Hippocampal formation (tissue), 2 donors: ENCODE results near the gene DPH2.
A peak's percentile ranks its signal among the peaks of the same experiment; 100 is the strongest.

Experiments used
- DNase-seq, 2 donors: peaks; one replicate each; lab custom pipeline; 2025; lab: John Stamatoyannopoulos, UW

The DPH2 gene, protein sequence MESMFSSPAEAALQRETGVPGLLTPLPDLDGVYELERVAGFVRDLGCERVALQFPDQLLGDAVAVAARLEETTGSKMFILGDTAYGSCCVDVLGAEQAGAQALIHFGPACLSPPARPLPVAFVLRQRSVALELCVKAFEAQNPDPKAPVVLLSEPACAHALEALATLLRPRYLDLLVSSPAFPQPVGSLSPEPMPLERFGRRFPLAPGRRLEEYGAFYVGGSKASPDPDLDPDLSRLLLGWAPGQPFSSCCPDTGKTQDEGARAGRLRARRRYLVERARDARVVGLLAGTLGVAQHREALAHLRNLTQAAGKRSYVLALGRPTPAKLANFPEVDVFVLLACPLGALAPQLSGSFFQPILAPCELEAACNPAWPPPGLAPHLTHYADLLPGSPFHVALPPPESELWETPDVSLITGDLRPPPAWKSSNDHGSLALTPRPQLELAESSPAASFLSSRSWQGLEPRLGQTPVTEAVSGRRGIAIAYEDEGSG

DNA sequence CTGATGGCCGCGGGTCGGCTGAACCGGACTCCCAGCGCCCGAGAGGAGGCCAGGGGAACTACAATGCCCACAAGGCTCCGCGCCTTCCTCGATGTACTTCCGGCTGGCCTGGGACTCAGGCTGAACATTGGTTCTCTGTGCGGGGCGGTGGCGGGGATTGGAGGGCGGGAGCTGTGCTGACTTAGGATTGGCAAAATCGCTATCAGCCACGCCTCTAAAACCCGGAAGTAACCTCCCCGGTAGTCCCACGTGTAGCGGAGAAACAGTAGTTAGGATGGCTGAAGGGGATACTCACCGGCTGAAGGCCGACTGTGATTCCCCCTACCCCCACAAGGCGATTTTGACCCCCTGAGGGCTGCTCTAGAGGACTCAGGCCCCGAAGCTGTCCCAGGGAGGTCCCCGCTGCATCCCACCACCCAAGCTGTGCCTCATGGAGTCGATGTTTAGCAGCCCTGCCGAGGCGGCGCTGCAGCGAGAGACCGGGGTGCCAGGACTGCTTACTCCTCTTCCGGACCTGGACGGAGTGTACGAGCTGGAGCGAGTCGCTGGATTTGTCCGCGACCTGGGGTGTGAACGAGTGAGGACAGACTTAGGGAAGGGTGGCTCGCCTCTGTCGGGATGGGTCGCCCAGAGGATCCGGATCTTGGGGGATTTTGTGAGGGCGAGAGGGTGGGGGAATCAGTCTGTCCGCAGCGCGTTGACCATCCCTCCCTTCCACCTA lies at the start of gene DPH2:
Gene DPH2 (plus strand): TSS at position 265 of the 721 bp plus-strand sequence. CDS start 166 bp downstream, at position 431.
- peak; percentile 96 to 98 for DNase-seq

DNA sequence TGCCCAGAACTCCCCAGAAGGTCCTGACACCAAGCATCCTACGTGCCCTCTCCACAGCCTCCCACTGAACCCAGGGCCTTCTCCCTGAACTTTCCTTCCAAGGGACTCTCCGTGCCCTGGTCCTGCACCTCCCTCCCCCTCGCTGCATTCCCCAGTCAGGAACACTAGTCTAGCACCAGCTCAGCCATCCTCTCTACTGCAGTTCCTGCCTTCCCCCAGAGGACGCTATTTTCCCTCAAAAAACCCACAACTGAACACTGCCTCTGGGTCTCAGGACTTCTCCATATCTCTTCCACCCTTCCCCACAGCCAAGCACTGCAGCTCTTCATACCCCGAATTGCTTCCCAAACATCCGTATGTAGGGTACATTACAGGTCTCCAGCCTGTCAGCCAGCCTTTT lies 48.8 kb upstream of the DPH2 start:
- no peak for DNase-seq

DNA sequence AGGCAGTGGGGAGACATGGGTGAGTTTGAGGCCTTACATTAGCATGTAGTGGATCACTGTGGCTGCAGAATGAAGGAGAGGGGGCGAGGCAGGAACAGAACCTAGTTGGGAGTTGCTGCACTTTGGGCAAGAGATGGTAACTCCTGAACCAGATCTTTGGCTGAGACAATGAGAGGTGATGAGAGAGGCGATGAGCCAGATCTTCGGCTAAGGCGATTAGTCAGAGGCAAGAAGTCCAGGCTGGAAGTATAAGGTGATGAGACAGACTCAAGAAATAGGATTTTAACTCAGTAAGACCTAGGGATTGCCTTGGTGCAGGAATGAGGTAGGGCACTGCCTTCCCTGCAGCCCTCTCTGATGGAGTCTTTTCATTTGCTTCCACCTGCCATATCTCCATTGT lies 45.3 kb upstream of the DPH2 start:
- no peak for DNase-seq

DNA sequence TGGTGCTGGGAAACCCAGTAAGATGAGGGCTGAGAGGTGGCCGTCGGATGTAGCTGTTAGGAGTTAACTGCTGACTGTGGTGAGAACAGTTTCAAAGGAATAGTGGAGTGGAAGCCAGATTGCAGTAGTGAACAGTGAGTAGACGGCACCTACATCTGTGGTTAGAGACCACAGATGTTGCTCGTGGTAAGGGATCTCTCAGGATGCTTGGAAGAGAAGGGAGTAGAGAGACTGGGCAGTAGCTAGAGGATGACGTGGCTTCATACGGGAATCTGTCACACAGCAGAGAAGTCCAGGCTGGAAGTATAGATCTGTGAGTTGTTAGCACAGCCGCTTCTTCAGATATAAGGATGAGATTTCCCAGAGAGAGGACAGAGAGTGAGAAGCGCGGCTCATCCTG lies 44.0 kb upstream of the DPH2 start:
- DNase-seq, result no peak

DNA sequence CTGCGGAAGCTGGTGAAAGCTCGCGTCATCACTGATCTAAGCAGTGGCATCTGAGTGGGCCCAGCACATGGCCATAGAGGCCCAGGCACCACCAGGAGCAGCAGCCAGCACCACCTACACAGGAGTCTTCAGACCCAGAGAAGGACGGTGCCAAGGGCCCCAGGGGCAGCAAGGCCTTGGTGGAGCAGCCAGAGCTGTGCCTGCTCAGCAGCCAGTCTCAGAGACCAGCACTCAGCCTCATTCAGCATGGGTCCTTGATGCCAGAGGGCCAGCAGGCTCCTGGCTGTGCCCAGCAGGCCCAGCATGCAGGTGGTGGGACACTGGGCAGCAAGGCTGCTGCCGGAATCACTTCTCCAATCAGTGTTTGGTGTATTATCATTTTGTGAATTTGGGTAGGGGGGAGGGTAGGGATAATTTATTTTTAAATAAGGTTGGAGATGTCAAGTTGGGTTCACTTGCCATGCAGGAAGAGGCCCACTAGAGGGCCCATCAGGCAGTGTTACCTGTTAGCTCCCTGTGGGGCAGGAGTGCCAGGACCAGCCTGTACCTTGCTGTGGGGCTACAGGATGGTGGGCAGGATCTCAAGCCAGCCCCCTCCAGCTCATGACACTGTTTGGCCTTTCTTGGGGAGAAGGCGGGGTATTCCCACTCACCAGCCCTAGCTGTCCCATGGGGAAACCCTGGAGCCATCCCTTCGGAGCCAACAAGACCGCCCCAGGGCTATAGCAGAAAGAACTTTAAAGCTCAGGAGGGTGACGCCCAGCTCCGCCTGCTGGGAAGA lies 39.5 kb upstream of the DPH2 start:
- DNase-seq, result no peak

DNA sequence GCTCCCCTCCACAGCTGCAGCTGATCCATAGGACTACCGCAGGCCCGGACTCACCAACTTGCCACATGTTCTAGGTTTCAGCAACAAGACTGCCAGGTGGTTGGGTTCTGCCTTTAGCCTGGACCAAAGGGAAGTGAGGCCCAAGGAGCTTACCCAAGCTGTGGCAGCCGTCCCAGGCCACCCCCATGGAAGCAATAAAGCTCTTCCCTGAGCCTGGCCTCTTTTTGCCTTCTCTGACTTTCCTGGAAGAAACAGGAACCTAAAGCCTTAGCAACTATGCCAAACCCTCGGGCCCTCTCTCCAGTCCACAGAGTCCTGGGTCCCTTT lies 38.9 kb upstream of the DPH2 start:
- DNase-seq, result no peak

DNA sequence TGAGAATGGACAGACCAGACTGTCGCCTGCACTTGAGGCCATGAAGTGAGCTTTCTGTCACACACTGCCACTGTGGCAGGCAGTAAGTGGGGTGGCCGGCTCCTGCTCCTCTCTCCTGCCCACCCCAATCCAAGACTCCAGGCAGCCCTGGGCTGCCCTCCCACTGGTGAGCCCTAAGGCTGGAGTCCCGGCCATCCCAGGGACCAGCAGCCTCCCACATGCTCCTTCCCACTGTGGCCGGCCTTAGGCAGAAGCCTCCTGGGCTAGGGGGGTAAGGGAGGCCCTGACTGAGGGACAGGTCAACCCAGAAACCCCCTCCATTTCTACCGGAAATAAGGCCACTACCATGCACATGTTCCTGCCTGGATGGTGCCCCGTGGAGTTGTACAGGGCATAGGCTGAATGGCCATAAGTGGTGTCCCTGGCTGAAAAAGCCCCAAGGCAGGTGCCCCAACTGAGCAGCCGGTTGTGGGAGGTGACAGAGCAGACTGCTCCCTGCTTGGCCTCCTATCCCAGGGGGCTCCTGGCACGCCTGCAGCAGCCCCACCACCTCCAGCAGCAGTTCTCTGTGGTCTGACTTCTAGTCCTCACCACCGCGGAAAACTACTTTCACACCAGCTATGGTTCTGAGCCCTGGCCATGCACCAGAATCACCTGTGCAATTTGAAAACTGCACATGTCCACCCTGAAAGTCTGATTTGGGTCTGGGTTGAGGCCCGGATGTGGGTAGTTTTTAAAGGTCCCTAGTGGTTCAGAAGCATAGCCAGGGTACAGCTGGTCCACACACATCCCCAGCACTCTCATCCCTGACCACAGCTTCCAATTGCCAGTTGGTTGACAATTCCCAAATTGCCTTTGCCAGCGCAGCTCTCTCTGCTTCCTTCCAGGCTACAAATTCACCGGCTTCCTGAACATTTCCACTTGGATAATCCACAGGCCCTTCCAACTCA lies 37.8 kb upstream of the DPH2 start:
- no peak for DNase-seq

DNA sequence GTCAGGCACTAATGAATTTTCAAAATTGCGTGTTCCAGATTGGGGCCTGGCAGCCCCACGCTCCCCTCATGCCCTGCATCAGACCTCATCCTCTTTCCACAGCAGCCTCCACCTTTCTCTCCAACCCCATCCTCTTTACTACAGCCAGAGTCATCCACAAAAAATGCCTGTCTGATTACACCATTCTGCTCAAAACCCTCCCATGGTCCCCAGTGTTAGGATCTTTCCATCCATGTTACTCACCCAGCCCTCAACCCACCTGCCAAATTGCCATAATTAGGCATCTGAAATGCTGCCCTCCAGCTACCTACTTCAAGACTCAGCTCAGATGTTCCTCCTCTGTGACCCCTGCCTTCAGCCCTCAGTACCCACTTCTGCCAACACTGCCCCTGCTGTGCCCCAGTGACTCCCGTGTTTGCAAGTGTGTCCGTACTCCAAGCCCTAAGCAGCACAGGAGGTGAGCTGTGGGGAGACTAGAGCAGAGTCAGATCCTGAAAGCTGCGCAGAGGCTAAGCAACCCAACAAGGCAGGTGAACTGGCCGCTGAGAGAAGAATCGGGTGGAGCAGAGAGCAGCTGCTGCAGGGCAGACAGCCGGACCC lies 36.9 kb upstream of the DPH2 start:
- DNase-seq, result no peak

DNA sequence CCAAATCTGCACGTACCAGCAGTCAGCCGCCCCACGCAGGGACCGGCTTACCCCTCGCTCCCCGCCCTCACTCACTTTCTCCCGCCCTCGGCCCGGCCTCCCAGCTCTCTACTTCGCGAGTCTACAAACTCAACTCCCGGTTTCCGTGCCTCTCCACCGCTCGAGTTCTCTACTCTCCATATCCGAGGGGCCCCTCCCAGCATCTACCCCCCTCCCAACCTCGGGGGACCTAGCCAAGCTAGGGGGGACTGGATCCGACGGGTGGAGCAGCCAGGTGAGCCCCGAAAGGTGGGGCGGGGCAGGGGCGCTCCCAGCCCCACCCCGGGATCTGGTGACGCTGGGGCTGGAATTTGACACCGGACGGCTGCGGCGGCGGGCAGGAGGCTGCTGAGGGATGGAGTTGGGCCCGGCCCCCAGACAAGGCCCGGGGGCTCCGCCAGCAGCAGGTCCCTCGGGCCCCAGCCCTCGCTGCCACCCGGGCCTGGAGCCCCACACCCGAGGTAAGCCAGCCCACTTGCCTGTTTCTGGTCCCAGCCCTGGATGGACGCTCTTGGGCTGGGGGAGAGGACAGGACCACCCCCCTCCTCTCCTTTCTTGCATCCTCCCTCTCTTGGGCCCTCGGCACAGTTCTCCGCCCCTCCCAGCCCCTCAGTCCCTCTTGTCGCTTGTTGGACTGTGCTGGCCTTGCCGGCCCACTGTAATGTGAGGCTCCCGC lies 36.3 kb upstream of the DPH2 start, which contains the start of gene ARTN:
Gene ARTN (plus strand): TSS at position 416 of the 715 bp plus-strand sequence. CDS start 1,856 bp downstream, outside the sequence.
- DNase-seq, result no peak

DNA sequence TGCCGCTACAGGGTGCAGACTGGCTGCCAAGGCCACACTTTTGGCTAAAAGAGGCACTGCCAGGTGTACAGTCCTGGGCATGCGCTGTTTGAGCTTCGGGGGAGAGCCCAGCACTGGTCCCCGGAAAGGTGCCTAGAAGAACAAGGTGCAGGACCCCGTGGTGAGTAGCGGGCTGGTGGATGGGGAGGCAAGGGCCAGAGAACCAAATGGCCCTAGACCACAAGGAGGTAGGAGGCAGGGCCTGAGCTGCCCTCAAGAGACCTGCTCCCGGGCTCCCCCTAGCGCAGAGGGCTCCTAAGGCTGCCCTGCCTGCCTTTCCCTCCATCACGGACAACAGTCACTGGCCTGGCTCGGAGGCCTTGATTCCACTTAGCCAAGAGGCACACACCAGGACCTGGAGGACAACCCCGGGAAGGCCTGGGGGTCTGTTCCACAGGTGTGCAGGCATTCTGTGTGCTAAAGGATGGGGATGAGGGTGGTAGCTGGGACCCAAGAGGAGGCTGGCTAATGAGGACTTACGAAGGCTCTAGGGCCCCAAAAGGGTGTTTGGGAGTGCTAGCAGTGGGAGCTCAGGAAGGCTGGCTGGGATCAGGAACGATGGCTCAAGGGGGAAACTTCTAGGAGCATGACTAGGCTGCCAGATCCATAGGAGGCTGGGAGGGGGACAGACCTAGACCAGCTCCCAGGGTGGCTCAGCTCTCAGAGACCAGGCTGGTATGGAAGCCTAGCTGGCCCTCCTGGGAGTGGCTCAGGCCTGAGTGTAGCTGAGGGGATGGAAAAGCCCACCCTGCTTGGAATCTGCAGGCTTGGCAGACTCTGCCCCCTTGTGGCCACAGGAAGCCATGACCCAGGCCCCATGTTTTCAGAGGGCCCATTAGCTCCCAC lies 35.5 kb upstream of the DPH2 start:
- DNase-seq, result peak; percentile 17 to 42

DNA sequence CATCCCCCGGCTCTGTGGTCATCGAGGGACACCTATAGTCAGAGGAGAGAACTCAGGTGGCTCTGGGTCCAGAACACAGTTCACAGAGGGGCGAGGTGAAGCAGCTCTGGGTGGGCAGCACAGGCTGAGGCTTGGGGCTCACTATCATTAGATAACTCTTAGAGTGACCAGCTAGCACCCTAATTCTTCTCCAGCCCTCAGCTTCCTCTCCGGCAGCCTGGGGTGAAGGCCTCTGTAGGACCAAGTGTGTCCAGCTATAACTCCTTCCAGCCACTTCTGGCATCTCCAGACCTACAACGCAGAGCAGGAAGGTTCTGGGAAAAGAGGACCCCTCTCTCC lies 34.9 kb upstream of the DPH2 start:
- no peak for DNase-seq

DNA sequence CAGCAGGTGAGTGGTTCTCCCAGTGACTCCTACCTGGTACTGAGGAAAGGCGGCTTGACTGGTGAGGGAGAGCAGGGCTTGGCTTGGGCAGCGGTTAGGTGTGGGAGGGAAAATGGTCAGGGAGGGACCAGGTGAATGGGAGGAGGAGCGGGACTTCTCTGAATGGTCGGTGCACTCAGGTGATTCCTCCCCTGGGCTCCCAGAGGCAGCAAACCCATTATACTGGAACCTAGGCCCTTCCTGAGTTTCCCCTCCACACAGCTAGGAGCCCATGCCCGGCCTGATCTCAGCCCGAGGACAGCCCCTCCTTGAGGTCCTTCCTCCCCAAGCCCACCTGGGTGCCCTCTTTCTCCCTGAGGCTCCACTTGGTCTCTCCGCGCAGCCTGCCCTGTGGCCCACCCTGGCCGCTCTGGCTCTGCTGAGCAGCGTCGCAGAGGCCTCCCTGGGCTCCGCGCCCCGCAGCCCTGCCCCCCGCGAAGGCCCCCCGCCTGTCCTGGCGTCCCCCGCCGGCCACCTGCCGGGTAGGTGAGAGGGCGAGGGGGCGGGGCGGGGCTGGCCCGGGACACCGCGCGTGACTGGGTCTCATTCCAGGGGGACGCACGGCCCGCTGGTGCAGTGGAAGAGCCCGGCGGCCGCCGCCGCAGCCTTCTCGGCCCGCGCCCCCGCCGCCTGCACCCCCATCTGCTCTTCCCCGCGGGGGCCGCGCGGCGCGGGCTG lies 33.9 kb upstream of the DPH2 start:
- DNase-seq, result no peak

DNA sequence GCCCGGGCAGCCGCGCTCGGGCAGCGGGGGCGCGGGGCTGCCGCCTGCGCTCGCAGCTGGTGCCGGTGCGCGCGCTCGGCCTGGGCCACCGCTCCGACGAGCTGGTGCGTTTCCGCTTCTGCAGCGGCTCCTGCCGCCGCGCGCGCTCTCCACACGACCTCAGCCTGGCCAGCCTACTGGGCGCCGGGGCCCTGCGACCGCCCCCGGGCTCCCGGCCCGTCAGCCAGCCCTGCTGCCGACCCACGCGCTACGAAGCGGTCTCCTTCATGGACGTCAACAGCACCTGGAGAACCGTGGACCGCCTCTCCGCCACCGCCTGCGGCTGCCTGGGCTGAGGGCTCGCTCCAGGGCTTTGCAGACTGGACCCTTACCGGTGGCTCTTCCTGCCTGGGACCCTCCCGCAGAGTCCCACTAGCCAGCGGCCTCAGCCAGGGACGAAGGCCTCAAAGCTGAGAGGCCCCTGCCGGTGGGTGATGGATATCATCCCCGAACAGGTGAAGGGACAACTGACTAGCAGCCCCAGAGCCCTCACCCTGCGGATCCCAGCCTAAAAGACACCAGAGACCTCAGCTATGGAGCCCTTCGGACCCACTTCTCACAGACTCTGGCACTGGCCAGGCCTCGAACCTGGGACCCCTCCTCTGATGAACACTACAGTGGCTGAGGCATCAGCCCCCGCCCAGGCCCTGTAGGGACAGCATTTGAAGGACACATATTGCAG lies 33.2 kb upstream of the DPH2 start:
- no peak for DNase-seq

DNA sequence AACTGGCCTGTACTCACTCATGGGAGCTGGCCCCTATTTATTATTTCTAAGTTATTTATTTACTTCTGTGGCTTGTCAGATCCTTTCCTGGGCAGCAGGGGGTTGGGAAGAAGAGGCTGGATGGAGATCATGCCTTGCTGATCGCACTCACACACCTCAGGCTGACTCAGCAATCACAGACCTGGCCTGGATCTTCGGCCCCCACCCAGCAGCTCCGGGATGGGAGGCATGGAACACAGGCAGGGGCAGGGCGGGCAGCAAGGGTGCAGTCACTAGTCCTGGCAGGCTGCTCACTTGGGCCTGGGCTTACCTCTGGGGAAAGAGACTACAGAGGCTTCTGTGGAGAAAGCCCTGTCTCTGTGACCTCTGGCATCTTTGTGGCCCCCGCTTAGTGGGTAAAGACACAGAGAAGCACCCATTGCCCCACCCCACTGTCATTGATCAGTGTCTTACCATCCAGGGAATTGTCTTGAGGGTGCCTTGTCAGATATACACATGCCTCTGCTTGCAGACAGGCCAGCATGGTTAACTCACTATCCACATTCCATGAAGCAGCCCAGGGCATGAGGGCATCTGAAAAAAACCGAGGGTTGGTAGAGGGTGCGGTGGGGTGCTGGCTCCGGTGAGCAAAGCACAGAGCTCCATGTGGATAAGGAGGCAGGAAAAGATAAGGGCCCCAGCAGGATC lies 32.5 kb upstream of the DPH2 start:
- no peak for DNase-seq

DNA sequence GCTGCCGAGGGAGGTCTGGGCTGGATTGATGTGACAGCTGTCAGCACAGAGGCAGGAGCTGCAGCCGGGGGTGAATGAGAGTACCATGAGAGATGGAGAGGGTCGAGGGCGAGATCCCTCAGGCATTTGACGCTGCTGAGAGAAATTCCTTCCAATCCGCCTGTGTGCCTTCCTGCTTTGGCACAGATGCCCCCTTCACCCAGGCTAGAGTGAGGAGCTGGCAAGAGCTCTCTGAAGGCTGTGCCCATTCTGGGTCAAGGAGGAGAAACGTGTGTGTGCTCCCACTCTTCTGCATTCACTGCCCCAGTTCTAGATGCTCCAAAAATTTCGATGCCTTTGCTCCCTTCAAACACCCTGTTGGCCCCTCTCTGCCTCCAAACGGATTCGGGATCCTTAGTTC lies 31.4 kb upstream of the DPH2 start:
- DNase-seq, result no peak

DNA sequence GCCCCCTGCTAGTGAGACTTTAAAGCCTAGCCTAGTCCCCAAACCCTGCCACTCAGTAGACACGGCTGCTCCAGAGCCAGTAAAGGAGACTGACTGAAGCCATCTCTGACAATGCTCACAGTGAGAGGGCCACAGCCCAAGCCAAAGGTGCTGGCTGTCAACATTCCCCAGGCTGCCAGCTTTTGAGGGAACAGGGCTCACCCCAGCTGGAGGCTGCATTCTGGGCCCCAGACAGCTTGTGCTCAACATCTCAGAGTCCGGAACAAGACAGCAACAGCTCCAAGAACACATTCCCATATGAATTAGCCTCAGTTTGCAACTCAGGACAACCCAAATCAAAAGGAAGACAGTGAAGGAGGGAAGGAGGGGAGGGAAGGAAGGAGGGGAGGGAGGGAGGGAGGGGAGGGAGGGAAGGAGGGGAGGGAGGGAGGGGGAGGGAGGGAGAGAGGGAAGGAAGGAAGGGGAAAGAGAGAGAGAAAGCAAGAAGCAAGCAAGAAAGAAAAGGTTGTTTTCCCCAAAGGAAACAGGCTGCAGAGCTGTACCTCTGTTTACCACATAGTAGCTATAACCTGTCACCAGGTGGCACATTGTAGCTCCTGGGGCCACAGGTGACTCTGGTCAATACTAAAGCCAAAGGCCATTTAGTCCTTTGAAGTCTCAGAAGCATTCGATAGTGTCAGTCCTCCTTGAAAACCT lies 30.8 kb upstream of the DPH2 start:
- DNase-seq, result no peak

DNA sequence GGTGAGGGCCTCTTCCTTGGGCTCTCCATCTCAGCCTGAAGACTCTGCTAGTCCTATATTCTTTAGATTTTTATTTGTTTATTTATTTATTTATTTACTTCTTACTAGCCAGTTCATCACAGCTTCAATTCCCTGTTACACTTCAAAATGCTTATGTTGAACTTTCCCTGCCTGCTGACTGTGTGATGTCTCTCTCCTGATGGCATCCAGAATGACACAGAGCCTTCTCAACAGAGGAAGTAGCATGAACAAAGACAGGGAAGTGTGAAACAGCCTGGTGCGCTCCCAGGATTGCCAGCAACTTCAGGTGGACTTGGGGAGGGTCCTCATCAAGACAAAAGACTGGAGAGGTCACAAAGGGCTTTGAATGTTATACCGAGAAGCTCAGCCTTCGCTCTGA lies 27.4 kb upstream of the DPH2 start:
- no peak for DNase-seq
